Stimulated activated CD8-positive, alpha-beta memory T cell treated with anti-CD3 and anti-CD28 coated beads, Interleukin-12 subunit alpha, Interleukin-12 subunit beta, amount 100 ng/mL, for 1 hour (primary cell): ENCODE data around the gene ACBD6.

ENCODE experiments used
- DNase-seq: peaks from one replicate; pipeline ENCODE4 v3.0.0-alpha.2; 2020; ENCODE audit warnings: low read depth

The ACBD6 gene

GRCh38 chr1:180291004-180291403 is 211.4 kb downstream of the ACBD6 start:
- DNase-seq: no peak

DNA sequence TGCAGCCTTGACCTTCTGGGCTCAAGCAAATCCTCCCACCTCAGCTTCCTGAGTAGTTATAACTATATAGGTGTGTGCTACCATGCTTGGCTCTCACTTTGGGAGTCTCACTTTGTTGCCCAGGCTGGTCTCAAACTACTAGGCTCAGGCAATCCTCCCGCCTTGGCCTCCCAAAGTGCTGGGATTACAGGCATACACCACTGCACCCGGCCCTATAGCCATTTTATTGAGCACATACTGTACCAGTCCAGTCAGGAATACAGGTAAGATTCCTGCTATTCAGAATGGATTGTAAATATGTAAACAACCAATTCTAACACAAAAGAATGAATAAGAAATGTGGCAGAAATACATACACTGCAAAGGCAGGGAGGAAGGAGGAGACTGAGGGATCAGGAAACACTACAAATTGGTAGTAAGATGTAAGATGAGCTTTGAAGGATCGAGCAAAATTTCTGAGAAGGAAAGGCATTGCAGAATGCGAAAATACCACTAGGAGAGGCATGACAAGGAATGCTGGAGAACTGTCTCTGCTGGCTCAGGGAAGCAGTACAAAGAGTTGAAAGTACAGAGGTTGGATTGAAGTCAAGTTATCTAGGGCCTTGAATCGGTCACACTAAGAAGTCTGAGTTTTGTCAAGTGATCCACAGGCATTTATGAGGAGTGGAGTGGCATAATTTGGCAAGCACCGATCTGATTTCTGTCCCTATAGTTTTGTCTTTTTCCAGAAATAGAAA is 211.9 kb downstream of the ACBD6 start:
- no peak for DNase-seq

GRCh38 chr1:180288940-180289339 is 213.4 kb downstream of the ACBD6 start:
- DNase-seq: no peak

DNA sequence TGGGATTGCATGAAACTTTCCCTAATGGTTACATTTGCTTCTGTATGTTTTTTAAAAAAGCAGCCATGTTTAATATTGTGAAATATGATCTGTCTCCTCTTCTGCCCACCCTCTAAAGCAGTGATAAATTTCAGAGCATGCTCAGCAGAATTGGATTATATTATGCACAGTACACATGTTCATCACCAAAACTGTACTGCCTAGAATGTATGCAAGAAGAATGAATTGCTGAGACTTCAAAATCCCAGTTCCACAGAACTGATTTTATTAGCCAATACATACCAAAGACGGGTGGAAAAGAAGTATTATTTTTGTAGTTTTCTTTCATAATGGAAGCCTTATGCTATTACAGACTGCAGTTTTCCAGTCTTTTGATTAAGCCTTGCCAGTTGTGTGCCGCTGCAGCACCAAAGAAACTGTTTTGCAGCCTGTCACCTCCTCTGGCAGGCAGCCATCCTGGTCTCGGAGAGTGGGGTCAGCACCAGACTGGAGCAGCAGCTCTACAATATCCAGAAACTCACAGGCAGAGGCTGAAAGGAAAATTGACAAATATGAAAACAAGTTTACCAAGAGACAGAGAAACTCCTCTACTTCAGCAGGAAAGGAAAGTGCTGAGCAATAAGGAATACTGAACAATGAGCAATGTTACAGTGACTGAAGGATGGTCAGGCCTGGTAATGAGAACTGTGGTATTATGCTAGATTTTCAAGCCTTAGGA is 214.2 kb downstream of the ACBD6 start:
- no peak for DNase-seq

DNA sequence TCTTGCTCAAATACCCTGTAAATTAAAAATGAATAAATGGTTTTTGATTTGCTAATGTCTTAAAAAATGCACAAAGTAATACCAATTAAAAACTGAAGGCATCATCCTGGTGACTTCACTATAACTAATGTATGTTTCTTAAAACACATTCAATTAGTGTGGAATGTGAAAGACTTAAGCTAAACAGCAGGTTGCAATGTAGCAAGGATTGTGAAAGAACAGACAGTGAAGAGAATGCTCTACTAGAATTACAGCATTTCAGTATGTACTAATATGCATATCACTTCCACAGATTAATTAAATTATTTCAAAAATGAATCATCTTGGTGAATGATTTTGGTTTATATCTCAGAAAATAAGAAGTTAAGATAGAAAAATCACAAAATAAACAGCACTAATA is 216.0 kb downstream of the ACBD6 start:
- DNase-seq: no peak

- DNase-seq: no peak
Measured at GRCh38 chr1:180283098-180283497, 219.3 kb downstream of the ACBD6 start.

DNA sequence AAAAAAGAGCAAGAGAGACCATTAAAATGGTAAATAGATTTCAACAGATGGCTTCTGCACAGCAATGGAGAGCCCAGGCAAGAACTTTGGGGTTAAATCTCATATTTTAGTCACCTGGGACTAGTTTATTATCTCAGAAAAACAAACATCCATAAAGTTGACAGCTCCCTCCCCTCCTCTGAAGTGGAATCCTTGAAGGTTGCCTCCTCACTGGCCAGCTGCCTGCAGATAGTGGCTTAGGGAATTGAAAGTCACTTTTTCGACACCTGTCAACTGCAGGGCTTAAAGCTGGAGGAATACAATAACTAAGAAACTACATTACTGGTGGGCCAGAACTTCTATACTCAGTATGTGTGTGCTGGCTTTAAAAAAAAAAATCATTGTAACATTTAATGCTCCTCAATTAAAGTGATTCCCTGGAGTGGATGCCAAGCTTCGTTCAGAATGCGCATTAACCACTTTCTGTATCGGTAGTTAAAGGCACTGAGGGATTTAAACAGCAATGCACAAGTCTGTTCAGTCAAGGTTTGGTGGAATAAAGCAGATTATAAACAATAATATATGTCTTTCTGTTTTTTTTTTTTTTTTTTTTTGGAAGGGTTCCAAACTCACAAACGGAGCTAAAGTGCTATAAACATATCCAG is 219.9 kb downstream of the ACBD6 start:
- no peak for DNase-seq

DNA sequence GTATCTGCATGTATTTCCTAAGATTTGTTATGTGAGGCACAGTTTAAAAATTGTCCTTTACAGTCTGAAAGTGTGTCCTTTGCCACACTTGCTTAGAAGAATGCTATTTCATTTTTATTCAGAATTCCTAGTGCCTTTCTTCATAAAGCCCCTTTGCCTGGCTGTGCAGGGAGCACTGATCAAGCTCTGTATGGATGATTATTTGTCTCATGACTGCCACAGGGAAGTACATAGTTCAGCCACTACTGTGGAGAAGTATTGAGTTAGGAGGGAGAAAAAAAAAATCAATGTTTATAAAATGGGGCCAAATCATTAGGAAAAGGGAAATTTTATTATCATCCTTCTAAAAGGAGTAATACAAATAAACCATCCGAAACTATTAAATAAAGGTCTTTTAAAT is 220.9 kb downstream of the ACBD6 start:
- no peak for DNase-seq

DNA sequence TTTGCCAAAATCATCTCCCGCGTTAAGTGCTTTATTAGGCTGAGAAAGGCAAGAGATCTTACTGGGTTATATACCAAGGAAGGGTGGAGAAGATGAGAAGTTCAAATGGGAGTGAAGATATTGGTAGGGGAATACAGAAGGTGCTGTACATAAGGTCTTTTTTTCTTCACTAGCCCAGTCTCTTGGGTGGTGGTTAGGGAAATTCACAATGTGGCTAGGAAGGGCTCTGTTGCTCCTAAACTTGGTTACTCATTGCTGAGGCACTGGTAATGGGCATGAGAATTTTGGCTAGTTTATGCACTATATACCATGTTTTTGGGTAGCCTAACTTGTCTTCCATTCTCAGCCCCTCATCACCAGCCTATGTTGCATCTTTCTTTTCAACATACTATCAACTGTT is 221.8 kb downstream of the ACBD6 start:
- no peak for DNase-seq

- DNase-seq: no peak
Measured at GRCh38 chr1:180279651-180280050, 222.7 kb downstream of the ACBD6 start.

- DNase-seq: no peak
Measured at GRCh38 chr1:180278596-180279395, 223.6 kb downstream of the ACBD6 start.

- no peak for DNase-seq
Measured at GRCh38 chr1:180278194-180278515, 224.2 kb downstream of the ACBD6 start.

GRCh38 chr1:180277476-180278193 is 224.7 kb downstream of the ACBD6 start:
- DNase-seq: no peak

- DNase-seq: no peak
Measured at GRCh38 chr1:180275726-180276125, 226.7 kb downstream of the ACBD6 start.

DNA sequence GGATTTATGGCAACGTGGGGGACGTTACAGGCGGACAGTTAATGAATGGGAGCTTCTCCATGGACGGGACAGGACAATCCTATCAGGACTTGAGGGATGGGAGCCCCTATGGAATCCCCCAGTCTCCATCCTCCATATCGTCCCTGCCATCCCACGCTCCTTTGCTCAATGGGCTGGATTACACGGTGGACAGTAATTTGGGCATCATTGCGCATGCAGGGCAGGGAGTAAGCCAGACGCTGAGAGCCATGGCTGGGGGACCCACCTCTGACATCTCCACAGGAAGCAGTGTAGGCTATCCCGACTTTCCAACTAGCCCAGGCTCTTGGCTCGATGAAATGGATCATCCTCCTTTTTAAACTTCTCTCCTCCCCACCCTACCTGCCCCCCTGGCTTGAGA is 228.2 kb downstream of the ACBD6 start:
- no peak for DNase-seq

DNA sequence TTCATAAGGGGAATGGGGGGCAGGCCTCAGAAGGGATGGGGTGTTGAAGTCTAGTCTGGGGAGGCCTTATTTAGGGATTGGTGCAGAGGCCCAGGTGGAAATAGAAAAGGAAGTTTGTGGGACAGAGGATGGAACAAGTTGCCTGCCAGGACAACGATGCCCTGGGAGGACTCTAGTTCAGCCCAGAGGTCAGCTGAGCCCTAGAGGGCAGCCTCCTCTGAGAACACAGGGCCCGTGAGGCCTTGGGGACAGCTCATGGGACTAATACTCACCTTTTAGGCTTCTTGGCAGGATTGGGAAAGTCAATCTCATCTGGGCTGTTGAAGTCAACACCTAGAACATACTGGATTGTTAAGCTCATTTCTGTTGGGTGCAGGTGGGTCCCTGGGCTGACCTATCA is 229.3 kb downstream of the ACBD6 start:
- DNase-seq: no peak

DNA sequence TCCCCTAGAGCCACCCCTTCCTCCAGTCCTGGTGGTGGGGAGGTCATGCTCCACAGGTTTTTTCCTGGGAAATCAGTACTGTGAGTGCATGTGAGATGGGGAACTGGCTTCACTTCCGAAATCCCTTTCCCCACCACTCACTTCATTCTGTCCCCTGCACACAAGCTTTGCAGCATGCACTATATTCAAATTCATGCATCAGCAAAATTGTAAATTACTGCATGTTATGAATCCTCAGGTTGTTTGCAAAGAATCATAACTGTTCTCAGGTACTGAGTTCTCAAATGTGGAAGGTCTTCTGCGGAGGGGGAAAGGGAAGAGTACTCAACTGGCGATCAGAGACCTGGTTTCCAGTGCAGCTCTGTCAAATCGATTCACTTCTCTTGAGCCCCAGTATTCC is 230.0 kb downstream of the ACBD6 start:
- DNase-seq: no peak

GRCh38 chr1:180271272-180272255 is 230.8 kb downstream of the ACBD6 start:
- no peak for DNase-seq

- DNase-seq: no peak
Measured at GRCh38 chr1:180270530-180271271, 231.7 kb downstream of the ACBD6 start.
